GM23248 (cell line): ENCODE results near the gene YPEL1.

Experiments used
- EZH2 ChIP-seq: fragments of 200-600 bp; sonication (generic); IDR thresholded peaks from 2 replicates; pipeline ENCODE4 v1.6.1; 2018; ENCODE audit warnings: antibody characterized with exemption, mild to moderate bottlenecking; ENCODE audit not compliant: insufficient read depth, poor library complexity, severe bottlenecking
- EZH2phosphoT487 ChIP-seq: fragments of 200-600 bp; sonication (generic); IDR thresholded peaks from 2 replicates; pipeline ENCODE4 v1.6.1; 2018; ENCODE audit warnings: antibody characterized with exemption, moderate library complexity, mild to moderate bottlenecking, low read depth; ENCODE audit not compliant: insufficient read depth

GRCh38 chr22:21736084-21736642, 569 bp upstream of the YPEL1 start:
- TF ChIP-seq EZH2 (no peak), EZH2phosphoT487 (no peak)
